ENCODE results near the gene RNF113A.
"Not testable (repeated sequence)": the region's sequence is repeated elsewhere in the genome, so short reads cannot be mapped to it uniquely, and the experiment has no call there.

Gene RNF113A

GRCh38 chrX:119828446-119828845 is 43.1 kb downstream of the RNF113A start:
- no peak for DNase-seq

GRCh38 chrX:119826399-119826959 is 45.1 kb downstream of the RNF113A start:
- DNase-seq = no peak

GRCh38 chrX:119824221-119824620 is 47.3 kb downstream of the RNF113A start:
- DNase-seq = not testable (repeated sequence)

- not testable (repeated sequence) for DNase-seq
These were observed 49.8 kb downstream of the RNF113A start for GRCh38 chrX:119821703-119822102.

Data from stimulated activated CD4-positive, alpha-beta T cell treated with anti-CD3 and anti-CD28 coated beads, Interleukin-4, amount 100 ng/mL, for 24 hours (primary cell).